IMR-90 (cell line): ENCODE measurements around the gene TXNDC5. TPM values are rescaled to one million over a fixed set of nuclear protein-coding genes. Genes with fewer than 3 reads are reported as not detected.

ENCODE experiments used
- ATAC-seq: fragments of 200-7000 bp; cut with Tn5 transposase; 2 replicates; pipeline ENCODE4 v1.9.1; 2020; ENCODE audit warnings: low read depth, mild to moderate bottlenecking, moderate library complexity
- BruUV-seq: library from RNA; stranded (reverse); fragments of 400-500 nt; replicated peaks from 2 replicates; lab custom pipeline; 2021; lab: Mats Ljungman, UMichigan
- CTCF ChIA-PET: fragments of 300-600 bp; formaldehyde crosslinking; extraction: SDS; loops from one replicate; lab custom pipeline; 2021; ENCODE audit warnings: antibody characterized with exemption; lab: Yijun Ruan, JAX
- POLR2A ChIA-PET: fragments of 300-600 bp; sonication (Branson Sonifier 250); formaldehyde crosslinking; loops from one replicate; lab custom pipeline; 2022; ENCODE audit warnings: antibody characterized with exemption; ENCODE audit not compliant: unreplicated experiment; lab: Charles Lee
- DNase-seq: peaks from one replicate; pipeline ENCODE4 v3.0.0; 2013
- H2AFZ ChIP-seq: replicated peaks from 2 replicates; pipeline ENCODE3; 2013; ENCODE audit warnings: low read length, mild to moderate bottlenecking; ENCODE audit not compliant: poor library complexity
- H2AK5ac ChIP-seq: 2 replicates; pipeline ENCODE4 v1.6.1; 2013; ENCODE audit warnings: low read depth, low read length, inconsistent platforms
- H2AK9ac ChIP-seq: replicated peaks from 2 replicates; pipeline ENCODE3; 2013; ENCODE audit warnings: mild to moderate bottlenecking, low read depth, low read length, moderate library complexity; ENCODE audit not compliant: poor library complexity
- H2BK120ac ChIP-seq: 2 replicates; pipeline ENCODE4 v1.6.1; 2013; ENCODE audit warnings: low read depth, low read length, inconsistent platforms
- H2BK15ac ChIP-seq: 3 replicates; pipeline ENCODE4 v1.6.1; 2013; ENCODE audit warnings: low read depth, low read length, inconsistent platforms
- H2BK20ac ChIP-seq: 2 replicates; pipeline ENCODE4 v1.6.1; 2013; ENCODE audit warnings: low read depth, mild to moderate bottlenecking, inconsistent platforms, low read length, moderate library complexity
- H2BK5ac ChIP-seq: 2 replicates; pipeline ENCODE4 v1.6.1; 2013; ENCODE audit warnings: mild to moderate bottlenecking, low read depth, low read length, inconsistent platforms; ENCODE audit not compliant: poor library complexity, severe bottlenecking
- H3K14ac ChIP-seq: replicated peaks from 2 replicates; pipeline ENCODE4 v1.6.1; 2013; ENCODE audit warnings: low read depth, low read length, inconsistent platforms
- H3K18ac ChIP-seq: 2 replicates; pipeline ENCODE4 v1.6.1; 2013; ENCODE audit warnings: low read depth, low read length, control low read depth
- H3K23ac ChIP-seq: 2 replicates; pipeline ENCODE4 v1.6.1; 2013; ENCODE audit warnings: low read depth, low read length, inconsistent platforms
- H3K27ac ChIP-seq: 2 replicates; pipeline ENCODE4 v1.5.1; 2013; ENCODE audit warnings: mild to moderate bottlenecking, control low read depth, low read length; ENCODE audit not compliant: insufficient read depth
- H3K27me3 ChIP-seq: 2 replicates; pipeline ENCODE4 v1.6.1; 2013; ENCODE audit warnings: low read length; ENCODE audit not compliant: control insufficient read depth, insufficient read depth
- H3K36me3 ChIP-seq: 2 replicates; pipeline ENCODE4 v1.6.1; 2013; ENCODE audit warnings: low read length, mixed read lengths; ENCODE audit not compliant: control insufficient read depth, insufficient read depth
- H3K4ac ChIP-seq: 2 replicates; pipeline ENCODE4 v1.6.1; 2013; ENCODE audit warnings: low read depth, low read length, inconsistent platforms
- H3K4me1 ChIP-seq: 2 replicates; pipeline ENCODE4 v1.6.1; 2013; ENCODE audit warnings: low read length, mixed read lengths; ENCODE audit not compliant: control insufficient read depth, insufficient read depth
- H3K4me2 ChIP-seq: 2 replicates; pipeline ENCODE4 v1.6.1; 2013; ENCODE audit warnings: low read depth, mild to moderate bottlenecking, control low read depth, low read length, moderate library complexity
- H3K4me3 ChIP-seq: 2 replicates; pipeline ENCODE4 v1.5.1; 2013; ENCODE audit warnings: low read depth, mild to moderate bottlenecking, control low read depth, low read length, moderate library complexity; ENCODE audit not compliant: insufficient read depth
- H3K56ac ChIP-seq: 2 replicates; pipeline ENCODE4 v1.6.1; 2013; ENCODE audit warnings: low read length, inconsistent platforms; ENCODE audit not compliant: insufficient read depth; ENCODE audit errors: extremely low read depth
- H3K79me1 ChIP-seq, 2 experiments: 2 replicates each; pipeline ENCODE4 v1.6.1; 2013; ENCODE audit warnings: low read length in 2 of 2, inconsistent platforms in 1 of 2, low read depth in 1 of 2
- H3K9ac ChIP-seq: 2 replicates; pipeline ENCODE4 v1.6.1; 2013; ENCODE audit warnings: low read depth, low read length, control low read depth
- H3K9me1 ChIP-seq: 2 replicates; pipeline ENCODE4 v1.6.1; 2013; ENCODE audit warnings: low read length, inconsistent platforms; ENCODE audit not compliant: insufficient read depth
- H3K9me3 ChIP-seq: 2 replicates; pipeline ENCODE4 v1.6.1; 2013; ENCODE audit warnings: low read length; ENCODE audit not compliant: control insufficient read depth, insufficient read depth
- H4K20me1 ChIP-seq: 2 replicates; pipeline ENCODE4 v1.6.1; 2013; ENCODE audit warnings: low read length, inconsistent platforms; ENCODE audit not compliant: insufficient read depth
- H4K5ac ChIP-seq: 2 replicates; pipeline ENCODE4 v1.6.1; 2013; ENCODE audit warnings: mild to moderate bottlenecking, low read depth, low read length, control low read depth
- H4K8ac ChIP-seq, 2 experiments: 2 replicates each; pipeline ENCODE4 v1.6.1; 2013; ENCODE audit warnings: low read depth in 2 of 2, low read length in 2 of 2, control low read depth in 1 of 2, inconsistent platforms in 1 of 2
- H4K91ac ChIP-seq: 2 replicates; pipeline ENCODE4 v1.6.1; 2013; ENCODE audit warnings: low read depth, low read length, inconsistent platforms; ENCODE audit not compliant: insufficient read depth
- CTCF ChIP-seq: conservative IDR thresholded peaks from 2 replicates; pipeline ENCODE4 v1.5.1; 2012; ENCODE audit warnings: mild to moderate bottlenecking, low read depth, low read length, improper control_type of control experiment
- MAFK ChIP-seq: IDR thresholded peaks from 2 replicates; pipeline ENCODE4 v1.6.1; 2012; ENCODE audit warnings: low read depth, low read length, improper control_type of control experiment
- MXI1 ChIP-seq: IDR thresholded peaks from 2 replicates; pipeline ENCODE4 v1.6.1; 2012; ENCODE audit warnings: low read depth, mild to moderate bottlenecking, low read length, moderate library complexity, borderline replicate concordance
- NFE2L2 ChIP-seq: fragments of 150-350 bp; IDR thresholded peaks from 2 replicates; pipeline ENCODE4 v1.6.1; 2016; ENCODE audit warnings: low read depth, mild to moderate bottlenecking, low read length
- POLR2A ChIP-seq: IDR thresholded peaks from 2 replicates; pipeline ENCODE4 v1.6.1; 2012; ENCODE audit warnings: mild to moderate bottlenecking, low read depth, low read length
- RAD21 ChIP-seq: IDR thresholded peaks from 2 replicates; pipeline ENCODE4 v1.6.1; 2012; ENCODE audit warnings: low read length, improper control_type of control experiment
- RCOR1 ChIP-seq: IDR thresholded peaks from 2 replicates; pipeline ENCODE4 v1.6.1; 2012; ENCODE audit warnings: mild to moderate bottlenecking, low read length, improper control_type of control experiment; ENCODE audit not compliant: insufficient replicate concordance
- WGBS, 2 experiments: methylation state at CpG; one replicate each; pipeline versions ENCODE4 v1.1.5 to v1.1.7; 2013; ENCODE audit warnings: missing lambda C conversion rate in 2 of 2; ENCODE audit not compliant: insufficient read length in 1 of 2; ENCODE audit errors: extremely low coverage in 2 of 2; 5-methylcytosine and 5-hydroxymethylcytosine counted together
- dilution Hi-C: fragments of 300-500 bp; cut with HindIII; formaldehyde crosslinking; loops from one replicate; pipeline ENCODE4 v1.14.3; 2018; ENCODE audit warnings: low sequenced_read_pairs; ENCODE audit not compliant: unreplicated experiment
- in situ Hi-C: fragments of 300-500 bp; cut with MboI; formaldehyde crosslinking; loops from 3 replicates; pipeline ENCODE4 v1.14.3; 2019; ENCODE audit warnings: low sequenced_read_pairs, inconsistent platforms, mixed read lengths
- intact Hi-C: fragments of 100-400 bp; cut with micrococcal nuclease; formaldehyde crosslinking; loops from 2 replicates; pipeline ENCODE4 v1.10.0; 2022
- polyA plus RNA-seq, 3 experiments: library from polyadenylated mRNA; depleted of rRNA; stranded (reverse); fragments of >200 nt; gene quantifications; 2 replicates each; pipeline ENCODE4 v1.2.3, GENCODE V29; 2012; ENCODE audit warnings: low replicate concordance in 1 of 3
- total RNA-seq: library from RNA; depleted of rRNA; stranded (reverse); fragments of >200 nt; gene quantifications from 2 replicates; pipeline ENCODE4 v1.2.3, GENCODE V29; 2012

Gene TXNDC5
- total and polyA plus RNA-seq, 2 of the 4 experiments (the other 2 are of a cell fraction) = 274 to 439 TPM

GRCh38 chr6:7899101-7899888, 11.3 kb downstream of the TXNDC5 start:
- dilution Hi-C loops = no loop called here
- H3K9me3 ChIP-seq = no peaks in the 10 kb centered on the region
- no peak overlapping the region for H3K4me3 ChIP-seq
- no peak overlapping the region for H2BK5ac ChIP-seq
- no peak overlapping the region for H3K56ac ChIP-seq
- no peak overlapping the region for H4K8ac ChIP-seq
- ATAC-seq (no peak), DNase-seq (no peak)
- 33% methylated on average over 1 of the region's 5 CpGs; no CpG with 5 or more reads in 1 of the 2 experiments for WGBS, 2 experiments
- in situ Hi-C loops = loop anchor here (10.0 kb wide), 1 partner anchor 174 kb away; the partner anchor contains the start of gene BMP6
- ChIA-PET POLR2A (interaction anchor here (0.5 kb wide), 1 partner anchor 167 kb away, joined by 3 read pairs; no protein-coding TSS in a partner anchor), CTCF (no interaction called here)
- no peak overlapping the region for H3K23ac ChIP-seq
- no peak overlapping the region for H3K4me2 ChIP-seq
- H3K4me1 ChIP-seq = no peaks in the 10 kb centered on the region
- no TSS peak for BruUV-seq
- no peak overlapping the region for H4K5ac ChIP-seq
- H3K18ac ChIP-seq = no peak overlapping the region
- no peak overlapping the region for H3K4ac ChIP-seq
- no peak overlapping the region for H4K91ac ChIP-seq
- H3K79me1 ChIP-seq = peaks cover 35 to 47% of the 10 kb centered on the region in 2 experiments
- H2AK5ac ChIP-seq = no peak overlapping the region
- no peak overlapping the region for H3K9ac ChIP-seq
- H2BK20ac ChIP-seq = no peak overlapping the region
- no peaks in the 10 kb centered on the region for H3K9me1 ChIP-seq
- peaks cover 69% of the 10 kb centered on the region for H3K36me3 ChIP-seq
- no peak overlapping the region for H3K27ac ChIP-seq
- TF ChIP-seq RAD21 (no peak; the same call in 1 of the 2 replicates), CTCF (peak; percentile 10; the same call in 1 of the 2 replicates), MAFK (no peak), RCOR1 (no peak), POLR2A (no peak), NFE2L2 (no peak), MXI1 (no peak)
- intact Hi-C loops = no loop called here
- H2BK15ac ChIP-seq = no peak overlapping the region
- peaks cover 7% of the 10 kb centered on the region for H4K20me1 ChIP-seq
- no peak overlapping the region for H2AK9ac ChIP-seq
- no peak overlapping the region for H2BK120ac ChIP-seq
- no peaks in the 10 kb centered on the region for H3K27me3 ChIP-seq
- no peak overlapping the region for H3K14ac ChIP-seq
- H2AFZ ChIP-seq = no peak overlapping the region
